ENCODE measurements around the gene SERTM2.

SERTM2 gene

GRCh38 chrX:111511477-111511876 lies at the start of gene SERTM2:
SERTM2 (plus strand) TSS chrX:111511645; CDS start chrX:111518858, 7,213 bp downstream.
- Histone ChIP-seq H4K20me1 (ENCODE audit: control insufficient read depth, insufficient read depth, low read depth, low read length) (no peaks in the 10 kb centered on the region), H3K36me3 (ENCODE audit: control insufficient read depth, low read length) (no peaks in the 10 kb centered on the region), H3K9me3 (ENCODE audit: control insufficient read depth, insufficient read depth, low read length) (no peaks in the 10 kb centered on the region), H3K79me2 (ENCODE audit: control insufficient read depth, low read length) (no peaks in the 10 kb centered on the region), H3K27ac (ENCODE audit: low read depth, low read length) (no peak within 1 kb of the TSS), H3K4me2 (ENCODE audit: low read length) (no peak within 1 kb of the TSS), H3K27me3 (ENCODE audit: control insufficient read depth, low read length) (no peaks in the 10 kb centered on the region), H3K9me2 (replicated peaks; ENCODE audit: control insufficient read depth, low read length) (no peaks in the 10 kb centered on the region), H3K4me3 (ENCODE audit: low read length) (no peak within 1 kb of the TSS), H3K4me1 (ENCODE audit: control insufficient read depth, low read length) (no peaks in the 10 kb centered on the region), H3F3A (ENCODE audit: control insufficient read depth, insufficient read depth) (no peaks in the 10 kb centered on the region)
- TF ChIP-seq EZH2phosphoT487 (IDR thresholded peaks at IDR 0.05; ENCODE audit: borderline replicate concordance, low read length), result no peak
- TF ChIP-seq CTCF (IDR thresholded peaks at IDR 0.05; ENCODE audit: low read depth, low read length, poor library complexity, severe bottlenecking), result no peak

DNA sequence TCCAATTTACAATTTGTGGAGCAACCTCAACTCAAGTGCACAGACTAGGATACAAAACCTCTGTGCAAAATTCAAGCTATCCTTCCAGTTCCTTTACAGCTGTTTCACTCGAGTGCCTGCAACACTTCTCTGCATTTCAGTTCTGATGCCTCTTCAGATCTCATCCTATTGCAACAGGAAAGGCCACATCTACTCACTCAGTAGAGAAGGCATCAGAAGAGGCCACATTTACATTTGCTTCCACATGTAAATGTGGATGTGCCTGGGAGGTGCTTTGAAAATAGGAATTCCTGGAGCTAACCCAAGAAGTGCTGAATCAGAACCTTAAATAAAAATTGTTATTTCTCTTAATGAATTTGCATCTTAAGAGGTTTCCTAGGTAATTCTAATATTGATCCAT lies 45.8 kb upstream of the SERTM2 start:
- Histone ChIP-seq H3K27ac (ENCODE audit: low read depth, low read length) (no peak overlapping the region), H3K4me2 (ENCODE audit: low read length) (no peak overlapping the region), H3K4me1 (ENCODE audit: control insufficient read depth, low read length) (no peaks in the 10 kb centered on the region), H3K4me3 (ENCODE audit: low read length) (no peak overlapping the region), H3F3A (ENCODE audit: control insufficient read depth, insufficient read depth) (no peaks in the 10 kb centered on the region), H3K9me2 (replicated peaks; ENCODE audit: control insufficient read depth, low read length) (no peaks in the 10 kb centered on the region), H3K79me2 (ENCODE audit: control insufficient read depth, low read length) (no peaks in the 10 kb centered on the region), H4K20me1 (ENCODE audit: control insufficient read depth, insufficient read depth, low read depth, low read length) (no peaks in the 10 kb centered on the region), H3K27me3 (ENCODE audit: control insufficient read depth, low read length) (no peaks in the 10 kb centered on the region), H3K36me3 (ENCODE audit: control insufficient read depth, low read length) (no peaks in the 10 kb centered on the region), H3K9me3 (ENCODE audit: control insufficient read depth, insufficient read depth, low read length) (no peaks in the 10 kb centered on the region)
- no peak for TF ChIP-seq EZH2phosphoT487 (IDR thresholded peaks at IDR 0.05; ENCODE audit: borderline replicate concordance, low read length)
- TF ChIP-seq CTCF (IDR thresholded peaks at IDR 0.05; ENCODE audit: low read depth, low read length, poor library complexity, severe bottlenecking), result no peak

- Histone ChIP-seq H3K4me1 (ENCODE audit: control insufficient read depth, low read length) (no peaks in the 10 kb centered on the region), H3K79me2 (ENCODE audit: control insufficient read depth, low read length) (no peaks in the 10 kb centered on the region), H3K27ac (ENCODE audit: low read depth, low read length) (no peak overlapping the region), H3K9me2 (replicated peaks; ENCODE audit: control insufficient read depth, low read length) (no peaks in the 10 kb centered on the region), H3K4me2 (ENCODE audit: low read length) (no peak overlapping the region), H3K36me3 (ENCODE audit: control insufficient read depth, low read length) (no peaks in the 10 kb centered on the region), H3K9me3 (ENCODE audit: control insufficient read depth, insufficient read depth, low read length) (no peaks in the 10 kb centered on the region), H4K20me1 (ENCODE audit: control insufficient read depth, insufficient read depth, low read depth, low read length) (no peaks in the 10 kb centered on the region), H3K27me3 (ENCODE audit: control insufficient read depth, low read length) (no peaks in the 10 kb centered on the region), H3F3A (ENCODE audit: control insufficient read depth, insufficient read depth) (no peaks in the 10 kb centered on the region), H3K4me3 (ENCODE audit: low read length) (no peak overlapping the region)
- TF ChIP-seq EZH2phosphoT487 (IDR thresholded peaks at IDR 0.05; ENCODE audit: borderline replicate concordance, low read length), result no peak
- no peak for TF ChIP-seq CTCF (IDR thresholded peaks at IDR 0.05; ENCODE audit: low read depth, low read length, poor library complexity, severe bottlenecking)
Measured at GRCh38 chrX:111467896-111468295, 43.5 kb upstream of the SERTM2 start.

Data from DOHH2 (cell line).